Bronchial epithelial cell (primary cell): ENCODE measurements around the gene PSORS1C2. TPM values are rescaled to one million over a fixed set of nuclear protein-coding genes. Genes with fewer than 3 reads are reported as not detected.

ENCODE experiments used
- DNase-seq: peaks from one replicate; pipeline ENCODE4 v3.0.0-alpha.2; 2010; ENCODE audit warnings: low read depth
- FAIRE-seq: peaks from 2 replicates; lab custom pipeline; 2011; peaks lifted over from hg19 to GRCh38; lab: Jason Lieb, UNC
- H3K27me3 ChIP-seq: 2 replicates; pipeline ENCODE4 v1.5.1; 2011; ENCODE audit warnings: low read length; ENCODE audit not compliant: control insufficient read depth, insufficient read depth
- H3K36me3 ChIP-seq: 2 replicates; pipeline ENCODE4 v1.5.1; 2011; ENCODE audit warnings: low read length; ENCODE audit not compliant: control insufficient read depth, insufficient read depth
- H3K4me3 ChIP-seq: 2 replicates; pipeline ENCODE4 v1.5.1; 2011; ENCODE audit warnings: mild to moderate bottlenecking, low read depth, low read length, control low read depth
- CTCF ChIP-seq: IDR thresholded peaks from 2 replicates; pipeline ENCODE4 v1.5.1; 2011; ENCODE audit warnings: mild to moderate bottlenecking, moderate library complexity, low read length, control low read depth, inconsistent platforms; ENCODE audit not compliant: insufficient read depth, severe bottlenecking
- total RNA-seq: library from RNA; depleted of rRNA; stranded (reverse); fragments of >200 nt; gene quantifications from 2 replicates; pipeline ENCODE4 v1.2.1, GENCODE V29; 2014

Gene PSORS1C2
- total RNA-seq, 1 donor from 2014 or later = not detected

- Histone ChIP-seq H3K4me3 (peak within 1 kb of the TSS; percentile 75), H3K27me3 (no peaks in the 10 kb centered on the region), H3K36me3 (peaks cover 2% of the 10 kb centered on the region)
- DNase-seq (no peak), FAIRE-seq (no peak)
- TF ChIP-seq CTCF = no peak
Observed at GRCh38 chr6:31157513-31158139, 18.8 kb upstream of the PSORS1C2 start, which contains the start of gene CCHCR1. Gene CCHCR1, minus strand, starts transcription at chr6:31157802. Its CDS starts 202 bp downstream, at chr6:31157600.

- DNase-seq = no peak
- Histone ChIP-seq H3K4me3 (no peak overlapping the region), H3K36me3 (peaks cover 2% of the 10 kb centered on the region), H3K27me3 (no peaks in the 10 kb centered on the region)
- no peak for TF ChIP-seq CTCF
- FAIRE-seq = no peak
Observed at GRCh38 chr6:31156641-31157040, 17.8 kb upstream of the PSORS1C2 start.

GRCh38 chr6:31154436-31154835 is 15.6 kb upstream of the PSORS1C2 start:
- TF ChIP-seq CTCF = no peak
- FAIRE-seq (no peak), DNase-seq (no peak)
- Histone ChIP-seq H3K27me3 (no peaks in the 10 kb centered on the region), H3K4me3 (no peak overlapping the region), H3K36me3 (peaks cover 6% of the 10 kb centered on the region)

- Histone ChIP-seq H3K36me3 (peaks cover 6% of the 10 kb centered on the region), H3K27me3 (no peaks in the 10 kb centered on the region), H3K4me3 (no peak overlapping the region)
- TF ChIP-seq CTCF = no peak
- no peak for DNase-seq
- no peak for FAIRE-seq
Observed at GRCh38 chr6:31152781-31153180, 13.9 kb upstream of the PSORS1C2 start.

- TF ChIP-seq CTCF = no peak
- no peak overlapping the region for H3K4me3 ChIP-seq
- H3K36me3 ChIP-seq = peaks cover 6% of the 10 kb centered on the region
- no peak for DNase-seq
- no peak for FAIRE-seq
- H3K27me3 ChIP-seq = no peaks in the 10 kb centered on the region
Observed at GRCh38 chr6:31149827-31150447, 11.1 kb upstream of the PSORS1C2 start.

- H3K4me3 ChIP-seq = no peak overlapping the region
- peaks cover 9% of the 10 kb centered on the region for H3K36me3 ChIP-seq
- FAIRE-seq (no peak), DNase-seq (no peak)
- TF ChIP-seq CTCF = no peak
- H3K27me3 ChIP-seq = no peaks in the 10 kb centered on the region
Observed at GRCh38 chr6:31145386-31145785, 6.5 kb upstream of the PSORS1C2 start.
